Activated CD8-positive, alpha-beta T cell treated with anti-CD3 and anti-CD28 coated beads for 36 hours (primary cell): Measurements from ENCODE around the gene BRI3BP. TPM values are rescaled to one million over a fixed set of nuclear protein-coding genes. Genes with fewer than 3 reads are reported as not detected.

Source experiments
- ATAC-seq: fragments of 200-7000 bp; cut with Tn5 transposase; one replicate; pipeline ENCODE4 v1.10.0; 2021; ENCODE audit warnings: mild to moderate bottlenecking, moderate library complexity
- CTCF ChIA-PET: fragments of 350-600 bp; sonication (Branson Sonifier 250); formaldehyde crosslinking; loops from one replicate; lab custom pipeline; 2021; ENCODE audit warnings: antibody characterized with exemption; lab: Charles Lee
- POLR2A ChIA-PET: fragments of 350-600 bp; sonication (Branson Sonifier 250); formaldehyde crosslinking; loops from one replicate; lab custom pipeline; 2021; ENCODE audit warnings: antibody characterized with exemption; lab: Charles Lee
- DNase-seq: peaks from one replicate; pipeline ENCODE4 v3.0.0-alpha.2; 2020
- H3K27ac Mint-ChIP-seq: one replicate; pipeline ENCODE4 v1.8.0; 2021; ENCODE audit warnings: mild to moderate bottlenecking, mixed read lengths
- H3K27me3 Mint-ChIP-seq: one replicate; pipeline ENCODE4 v1.8.0; 2021; ENCODE audit warnings: mixed read lengths
- H3K36me3 Mint-ChIP-seq: one replicate; pipeline ENCODE4 v1.8.0; 2021; ENCODE audit warnings: low read depth, mixed read lengths
- H3K4me1 Mint-ChIP-seq: one replicate; pipeline ENCODE4 v1.8.0; 2021; ENCODE audit warnings: low read depth, mixed read lengths
- H3K4me3 Mint-ChIP-seq: one replicate; pipeline ENCODE4 v1.8.0; 2021; ENCODE audit warnings: mild to moderate bottlenecking, moderate library complexity, mixed read lengths
- H3K9me3 Mint-ChIP-seq: one replicate; pipeline ENCODE4 v1.8.0; 2021; ENCODE audit warnings: mixed read lengths
- intact Hi-C: fragments of 100-400 bp; cut with micrococcal nuclease; formaldehyde crosslinking; loops from one replicate; pipeline ENCODE4 v1.10.0; 2022
- total RNA-seq, 2 experiments: library from RNA; stranded (reverse); gene quantifications; one replicate each; pipeline ENCODE4 v1.2.3, GENCODE V29; 2021
- TF ChIP-seq, protein P1 (sequence below): fragments of 200-600 bp; IDR thresholded peaks from one replicate; pipeline ENCODE4 v1.8.0; 2022; ENCODE audit warnings: antibody characterized with exemption, mild to moderate bottlenecking

BRI3BP gene
- total RNA-seq, 2 experiments from 2014 or later = 22.1 to 22.3 TPM

DNA sequence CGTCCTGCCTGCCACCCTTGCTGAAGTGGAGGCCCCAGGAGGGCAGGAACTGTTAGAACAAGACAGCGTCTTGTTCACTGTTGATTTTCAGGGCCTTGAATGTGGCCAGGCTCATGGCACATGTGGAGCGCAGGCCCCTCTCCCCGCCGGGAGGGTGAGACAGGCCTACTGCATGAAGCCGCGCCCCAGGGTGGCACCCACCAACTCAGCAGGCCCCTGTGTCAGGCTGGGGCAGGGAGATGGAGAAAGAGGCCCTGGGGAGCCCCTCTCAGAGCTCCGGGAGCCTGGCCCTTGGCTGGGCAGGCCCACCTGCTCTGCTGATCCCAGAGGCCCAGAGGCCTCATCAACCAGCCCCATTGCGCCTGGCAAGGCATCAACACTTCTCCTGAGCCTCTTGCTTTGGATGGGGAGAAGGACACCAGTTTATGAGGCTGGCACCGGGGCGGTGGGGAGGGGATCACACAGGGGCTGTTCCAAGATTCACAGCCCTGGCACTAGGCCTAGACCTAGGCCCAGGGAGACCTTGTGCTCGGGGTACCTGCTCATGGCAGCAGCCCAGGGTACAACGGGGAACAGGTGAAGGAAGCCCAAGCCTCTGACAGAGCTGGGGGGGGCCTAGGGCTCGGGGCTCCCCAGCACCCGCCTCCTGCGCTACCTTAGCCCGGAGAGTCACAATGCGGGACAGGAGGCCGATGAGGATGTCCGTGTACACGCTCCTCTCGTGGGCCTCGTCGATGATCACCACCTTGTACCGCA lies 22.6 kb upstream of the BRI3BP start:
- ATAC-seq = no peak
- intact Hi-C loops = no loop called here
- DNase-seq = no peak
- TF ChIP-seq, protein P1, sequence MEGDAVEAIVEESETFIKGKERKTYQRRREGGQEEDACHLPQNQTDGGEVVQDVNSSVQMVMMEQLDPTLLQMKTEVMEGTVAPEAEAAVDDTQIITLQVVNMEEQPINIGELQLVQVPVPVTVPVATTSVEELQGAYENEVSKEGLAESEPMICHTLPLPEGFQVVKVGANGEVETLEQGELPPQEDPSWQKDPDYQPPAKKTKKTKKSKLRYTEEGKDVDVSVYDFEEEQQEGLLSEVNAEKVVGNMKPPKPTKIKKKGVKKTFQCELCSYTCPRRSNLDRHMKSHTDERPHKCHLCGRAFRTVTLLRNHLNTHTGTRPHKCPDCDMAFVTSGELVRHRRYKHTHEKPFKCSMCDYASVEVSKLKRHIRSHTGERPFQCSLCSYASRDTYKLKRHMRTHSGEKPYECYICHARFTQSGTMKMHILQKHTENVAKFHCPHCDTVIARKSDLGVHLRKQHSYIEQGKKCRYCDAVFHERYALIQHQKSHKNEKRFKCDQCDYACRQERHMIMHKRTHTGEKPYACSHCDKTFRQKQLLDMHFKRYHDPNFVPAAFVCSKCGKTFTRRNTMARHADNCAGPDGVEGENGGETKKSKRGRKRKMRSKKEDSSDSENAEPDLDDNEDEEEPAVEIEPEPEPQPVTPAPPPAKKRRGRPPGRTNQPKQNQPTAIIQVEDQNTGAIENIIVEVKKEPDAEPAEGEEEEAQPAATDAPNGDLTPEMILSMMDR = no peak
- Mint-ChIP-seq H3K4me1 (no peaks in the 10 kb centered on the region), H3K9me3 (no peaks in the 10 kb centered on the region), H3K36me3 (peaks cover 26% of the 10 kb centered on the region), H3K4me3 (no peak overlapping the region), H3K27ac (no peak overlapping the region), H3K27me3 (no peaks in the 10 kb centered on the region)
- CTCF ChIA-PET = interaction anchor here (1.4 kb wide), 1 partner anchor 64 kb away, joined by 4 read pairs; no protein-coding TSS in a partner anchor
- POLR2A ChIA-PET = interaction anchor here (1.5 kb wide), 1 partner anchor 56 kb away, joined by 3 read pairs; the partner anchor contains the start of gene UBC

DNA sequence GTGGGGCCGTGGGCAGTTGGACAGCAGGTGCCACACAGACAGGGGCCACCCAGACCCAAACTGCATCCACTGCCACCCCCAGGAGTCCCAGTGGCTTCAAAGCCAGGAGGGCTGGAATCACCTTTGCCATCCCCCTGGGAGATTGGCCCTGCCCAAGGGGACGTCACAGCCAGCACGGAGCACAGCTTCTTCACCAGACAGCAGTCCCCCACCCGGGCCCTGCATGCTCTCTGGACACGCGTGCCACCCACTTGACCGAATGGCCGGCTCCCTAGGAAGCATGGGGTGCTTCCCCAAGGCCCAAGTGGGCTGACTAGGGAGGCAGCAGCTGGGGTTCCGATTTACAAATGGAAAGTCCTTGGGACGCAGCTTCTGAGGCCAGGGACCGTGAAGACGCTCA lies 21.8 kb upstream of the BRI3BP start:
- POLR2A ChIA-PET = interaction anchor here (0.8 to 1.5 kb wide), 2 partner anchors 9 to 57 kb away, joined by 3 to 4 read pairs; partner anchors contain the start of gene UBC
- H3K4me3 Mint-ChIP-seq = no peak overlapping the region
- intact Hi-C loops = no loop called here
- CTCF ChIA-PET = interaction anchor here (1.4 kb wide), 1 partner anchor 65 kb away, joined by 4 read pairs; no protein-coding TSS in a partner anchor
- no peak overlapping the region for H3K27ac Mint-ChIP-seq
- DNase-seq (no peak), ATAC-seq (no peak)
- TF ChIP-seq, protein P1 = no peak
- no peaks in the 10 kb centered on the region for H3K4me1 Mint-ChIP-seq
- peaks cover 26% of the 10 kb centered on the region for H3K36me3 Mint-ChIP-seq
- no peaks in the 10 kb centered on the region for H3K9me3 Mint-ChIP-seq
- no peaks in the 10 kb centered on the region for H3K27me3 Mint-ChIP-seq

DNA sequence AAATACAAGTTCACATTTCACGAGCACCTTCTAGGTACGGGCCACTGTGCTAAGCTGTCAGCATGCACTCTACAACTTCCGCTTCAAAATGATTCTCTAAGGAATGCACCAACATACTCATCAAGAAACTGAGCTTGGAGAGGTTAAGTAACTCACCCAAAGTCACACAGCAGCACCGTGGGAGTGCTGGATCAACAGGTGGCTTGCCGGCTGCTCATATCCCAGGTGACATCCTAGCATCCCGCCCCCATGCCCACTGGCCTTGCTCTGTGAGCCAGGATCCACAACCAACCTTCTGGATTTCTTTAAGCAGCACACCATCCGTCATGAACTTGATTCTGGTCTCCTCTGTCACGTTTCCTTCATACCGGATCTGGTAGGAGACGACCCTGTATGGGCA lies 21.2 kb upstream of the BRI3BP start:
- no peak overlapping the region for H3K27ac Mint-ChIP-seq
- H3K4me1 Mint-ChIP-seq = no peaks in the 10 kb centered on the region
- TF ChIP-seq, protein P1 = no peak
- H3K27me3 Mint-ChIP-seq = no peaks in the 10 kb centered on the region
- intact Hi-C loops = no loop called here
- no peaks in the 10 kb centered on the region for H3K9me3 Mint-ChIP-seq
- no peak for ATAC-seq
- no peak overlapping the region for H3K4me3 Mint-ChIP-seq
- ChIA-PET POLR2A (interaction anchor here (0.8 to 1.5 kb wide), 3 partner anchors 9 to 58 kb away, joined by 3 to 4 read pairs (median 3); partner anchors contain the start of gene UBC), CTCF (interaction anchor here (1.4 kb wide), 1 partner anchor 66 kb away, joined by 4 read pairs; no protein-coding TSS in a partner anchor)
- no peak for DNase-seq
- H3K36me3 Mint-ChIP-seq = peaks cover 25% of the 10 kb centered on the region

- Mint-ChIP-seq H3K36me3 (peaks cover 25% of the 10 kb centered on the region), H3K4me3 (no peak overlapping the region), H3K4me1 (no peaks in the 10 kb centered on the region), H3K27ac (no peak overlapping the region), H3K9me3 (no peaks in the 10 kb centered on the region), H3K27me3 (no peaks in the 10 kb centered on the region)
- DNase-seq (no peak), ATAC-seq (no peak)
- intact Hi-C loops = no loop called here
- POLR2A ChIA-PET = interaction anchor here (0.7 to 1.4 kb wide), 3 partner anchors 11 to 19 kb away, joined by 3 to 4 read pairs (median 3); no protein-coding TSS in a partner anchor
- TF ChIP-seq, protein P1 = no peak
- CTCF ChIA-PET = no interaction called here
Observed at GRCh38 chr12:124975276-124975675, 18.2 kb upstream of the BRI3BP start.

DNA sequence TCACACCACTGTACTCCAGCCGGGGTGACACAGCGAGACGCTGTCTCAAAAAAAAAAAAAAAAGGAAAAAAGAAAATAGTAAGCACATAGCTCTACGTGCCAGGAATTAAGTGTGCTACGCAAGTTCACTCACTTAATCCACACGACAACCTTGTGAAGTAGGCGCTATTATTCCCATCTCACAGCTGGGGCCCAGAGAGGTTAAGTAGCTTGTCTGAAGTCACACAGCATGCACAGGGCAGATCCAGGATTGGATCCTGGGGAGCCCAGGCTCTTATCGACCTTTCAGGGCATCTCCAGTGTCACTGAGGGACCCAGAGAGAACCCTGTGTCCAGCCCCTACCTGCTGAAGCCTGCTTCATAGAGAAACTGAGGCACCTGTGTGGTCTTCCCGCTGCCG lies 16.4 kb upstream of the BRI3BP start:
- H3K9me3 Mint-ChIP-seq = no peaks in the 10 kb centered on the region
- no peak for ATAC-seq
- POLR2A ChIA-PET = no interaction called here

More for the DNA sequence above, 16.4 kb upstream of the BRI3BP start:
- H3K27me3 Mint-ChIP-seq = no peaks in the 10 kb centered on the region
- H3K27ac Mint-ChIP-seq = no peak overlapping the region
- TF ChIP-seq, protein P1 = no peak
- no peak for DNase-seq
- CTCF ChIA-PET = interaction anchor here (1.2 to 1.6 kb wide), 2 partner anchors 9 to 36 kb away, joined by 3 to 5 read pairs; no protein-coding TSS in a partner anchor
- H3K36me3 Mint-ChIP-seq = peaks cover 30% of the 10 kb centered on the region
- intact Hi-C loops = no loop called here
- H3K4me3 Mint-ChIP-seq = no peak overlapping the region
- no peaks in the 10 kb centered on the region for H3K4me1 Mint-ChIP-seq
